Right hindlimb (tissue), 1 donor: ENCODE results near the gene KIAA0753.
"Not testable (repeated sequence)": the region's sequence is repeated elsewhere in the genome, so short reads cannot be mapped to it uniquely, and the experiment has no call there.

Experiments used
- DNase-seq: peaks from one replicate; pipeline ENCODE4 v3.0.0-alpha.2; 2018

KIAA0753 gene

DNA sequence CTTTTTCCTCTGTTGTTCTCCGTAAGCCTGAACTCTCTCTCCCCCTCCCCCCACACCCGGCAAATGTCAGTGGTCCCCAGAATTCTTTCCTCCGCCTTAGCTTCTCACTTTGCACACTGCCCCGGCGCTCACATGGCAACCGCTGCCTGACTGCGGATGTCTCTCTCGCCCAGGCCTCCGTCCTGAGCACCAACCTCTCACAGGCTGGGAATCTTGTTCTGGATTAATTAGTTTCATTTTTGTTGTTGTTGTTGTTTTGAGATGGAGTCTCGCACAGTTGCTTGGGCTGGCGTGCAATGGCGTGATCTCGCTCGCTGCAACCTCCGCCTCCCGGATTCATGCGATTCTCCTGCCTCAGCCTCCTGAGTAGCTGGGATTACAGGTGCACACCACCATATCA is 27.7 kb upstream of the KIAA0753 start:
- no peak for DNase-seq

DNA sequence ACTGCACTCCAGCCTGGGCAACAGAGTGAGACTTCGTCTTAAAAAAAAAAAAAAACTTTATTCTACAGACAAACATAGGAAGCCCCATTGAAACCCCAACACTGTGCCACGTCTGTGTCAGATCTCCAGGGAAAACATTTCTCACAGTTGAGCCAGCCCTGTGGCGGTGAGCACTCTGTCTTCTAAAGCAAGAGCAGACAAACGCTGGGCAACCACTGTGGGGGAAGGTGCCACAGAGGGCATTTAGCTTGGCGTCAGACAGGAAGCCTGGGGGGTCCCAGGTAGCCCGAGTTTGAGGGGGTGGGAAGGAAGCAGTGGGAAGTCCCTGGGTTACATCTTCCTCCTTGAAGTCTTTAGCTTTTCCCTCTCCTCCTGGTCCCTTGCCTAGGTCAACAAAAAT is 27.0 kb upstream of the KIAA0753 start:
- no peak for DNase-seq

- DNase-seq = no peak
Observed at GRCh38 chr17:6666557-6666956, 26.0 kb upstream of the KIAA0753 start.

GRCh38 chr17:6666077-6666521 is 25.6 kb upstream of the KIAA0753 start:
- DNase-seq = peak; percentile 83

DNA sequence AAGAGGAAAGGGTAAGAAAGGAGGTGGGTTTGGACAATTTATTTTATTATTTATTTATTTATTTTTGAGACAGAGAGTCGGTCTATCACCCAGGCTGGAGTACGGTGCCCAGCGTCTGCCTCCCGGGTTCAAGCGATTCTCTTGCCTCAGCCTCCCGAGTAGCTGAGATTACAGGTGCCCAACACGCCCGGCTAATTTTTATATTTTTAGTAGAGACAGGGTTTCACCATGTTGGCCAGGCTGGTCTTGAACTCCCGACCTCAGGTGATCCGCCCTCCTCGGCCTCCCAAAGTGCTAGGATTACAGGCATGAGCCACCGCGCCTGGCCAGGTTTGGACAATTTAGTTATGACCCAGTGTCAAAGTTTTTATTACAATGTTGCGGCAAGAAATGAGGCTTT is 22.7 kb upstream of the KIAA0753 start:
- DNase-seq = not testable (repeated sequence)

- no peak for DNase-seq
Observed at GRCh38 chr17:6661464-6661848, 20.9 kb upstream of the KIAA0753 start.

DNA sequence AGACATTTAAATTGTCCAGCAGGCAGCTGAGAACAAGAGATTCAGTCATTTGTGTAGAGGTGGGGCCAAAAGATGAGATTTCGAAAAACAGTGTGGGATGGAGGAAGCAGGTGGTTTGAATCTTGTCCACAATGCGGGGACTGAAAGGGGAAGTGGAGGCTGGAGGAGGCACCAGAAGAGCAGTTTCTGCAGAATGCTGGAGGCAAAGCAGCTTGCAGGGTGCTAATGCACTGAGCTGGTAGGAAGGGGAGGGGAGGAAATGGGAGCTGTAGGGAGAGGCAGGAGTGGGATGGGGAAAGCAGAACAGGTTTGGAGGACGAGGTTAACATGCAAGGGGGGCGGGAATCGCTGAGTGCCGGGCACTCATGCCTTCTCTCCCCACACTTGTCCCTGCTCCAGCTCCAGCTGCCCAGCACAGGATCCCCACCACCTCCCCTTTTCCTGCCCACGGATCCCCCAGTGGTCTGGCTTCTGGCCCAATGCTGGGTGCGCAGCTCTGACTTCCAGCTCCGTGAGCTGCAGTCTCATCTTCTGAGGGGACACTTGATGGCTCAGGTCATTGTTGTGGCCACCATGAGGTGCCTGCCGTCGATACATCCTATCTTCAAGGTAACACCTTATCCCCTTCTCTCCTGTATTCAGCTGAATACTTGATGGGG is 20.4 kb upstream of the KIAA0753 start:
- no peak for DNase-seq

GRCh38 chr17:6660101-6660500 is 19.6 kb upstream of the KIAA0753 start:
- DNase-seq = no peak

DNA sequence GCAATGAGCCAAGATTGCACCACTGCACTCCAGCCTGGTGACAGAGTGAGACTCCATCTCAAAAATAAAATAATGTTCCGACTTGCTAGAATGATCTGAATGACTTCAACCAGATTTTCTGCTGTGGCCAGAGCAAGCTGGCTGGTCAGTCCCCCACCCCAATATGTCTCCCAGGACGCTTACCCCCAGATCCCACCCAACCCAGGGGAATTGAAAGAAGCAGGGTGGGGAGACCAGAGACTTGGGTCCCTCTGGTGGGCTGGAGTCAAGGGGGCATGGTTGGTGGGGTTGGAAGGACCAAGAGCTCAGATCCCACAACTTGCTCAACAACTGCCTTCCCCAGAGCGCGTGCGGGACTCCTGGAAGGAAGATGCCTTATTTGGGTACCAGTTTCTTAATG is 17.9 kb upstream of the KIAA0753 start:
- not testable (repeated sequence) for DNase-seq

DNA sequence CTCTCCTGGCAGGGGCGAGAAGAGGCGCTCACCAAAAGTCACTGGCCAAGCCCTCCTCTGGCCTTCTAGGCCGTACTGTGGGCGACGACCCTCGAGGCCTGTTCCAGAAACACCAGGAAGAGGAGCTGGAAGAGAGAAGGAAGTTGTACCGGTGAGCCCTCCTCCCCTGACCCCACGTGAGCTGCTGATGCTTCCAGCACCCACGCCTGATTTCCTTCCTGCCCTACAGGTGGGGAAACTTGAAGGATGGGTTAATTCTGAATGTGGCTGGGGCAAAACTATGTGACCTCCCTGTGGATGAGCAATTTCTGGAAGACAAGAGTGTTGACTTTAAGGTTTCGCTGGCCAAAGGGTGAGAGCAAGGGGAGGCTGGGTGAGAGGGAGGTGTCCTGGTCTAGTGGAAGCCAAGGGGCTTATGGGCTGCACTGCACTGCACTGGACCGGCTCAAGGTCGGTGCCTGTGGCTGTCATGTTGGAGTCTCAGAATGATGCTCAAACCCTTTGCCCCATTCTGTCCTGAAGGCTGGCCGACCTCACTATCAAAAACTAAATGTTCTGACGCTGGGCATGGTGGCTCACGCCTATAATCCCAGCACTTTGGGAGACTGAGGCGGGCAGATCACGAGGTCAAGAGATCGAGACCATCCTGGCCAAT is 17.2 kb upstream of the KIAA0753 start:
- DNase-seq = no peak

- not testable (repeated sequence) for DNase-seq
Observed at GRCh38 chr17:6656797-6657632, 16.5 kb upstream of the KIAA0753 start.

DNA sequence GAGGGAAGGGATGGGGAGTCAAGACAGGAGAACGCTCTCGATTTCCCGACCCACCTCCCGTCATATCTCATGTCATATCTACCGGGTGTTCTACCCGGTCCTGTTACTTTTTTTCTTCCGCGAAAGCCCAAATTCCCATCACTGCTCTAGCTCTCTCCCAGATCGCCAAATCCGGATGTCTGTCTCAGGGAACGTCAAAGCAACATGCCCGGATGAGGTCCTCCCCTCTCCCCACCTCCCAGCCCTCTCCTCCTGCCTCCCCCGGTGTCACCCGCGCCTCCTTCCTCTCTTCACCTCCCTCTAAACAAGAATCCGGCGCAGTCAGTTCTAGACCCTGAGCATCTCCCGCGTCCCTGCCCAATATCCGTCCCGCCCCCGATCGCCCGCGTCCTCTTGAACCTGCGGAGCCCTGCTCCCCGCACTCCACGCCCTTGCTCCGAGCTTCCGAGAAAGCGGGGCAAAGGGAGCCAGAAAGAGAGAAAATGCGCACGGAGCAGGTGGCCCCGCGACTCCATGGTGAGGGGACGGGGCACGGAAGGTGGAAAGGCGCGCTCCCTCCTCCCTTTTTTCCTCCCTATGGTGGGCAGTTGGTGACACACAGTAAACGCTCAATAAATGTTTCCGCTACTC is 15.3 kb upstream of the KIAA0753 start:
- not testable (repeated sequence) for DNase-seq

- peak; percentile 46 for DNase-seq
Observed at GRCh38 chr17:6654841-6655731, 14.6 kb upstream of the KIAA0753 start.

DNA sequence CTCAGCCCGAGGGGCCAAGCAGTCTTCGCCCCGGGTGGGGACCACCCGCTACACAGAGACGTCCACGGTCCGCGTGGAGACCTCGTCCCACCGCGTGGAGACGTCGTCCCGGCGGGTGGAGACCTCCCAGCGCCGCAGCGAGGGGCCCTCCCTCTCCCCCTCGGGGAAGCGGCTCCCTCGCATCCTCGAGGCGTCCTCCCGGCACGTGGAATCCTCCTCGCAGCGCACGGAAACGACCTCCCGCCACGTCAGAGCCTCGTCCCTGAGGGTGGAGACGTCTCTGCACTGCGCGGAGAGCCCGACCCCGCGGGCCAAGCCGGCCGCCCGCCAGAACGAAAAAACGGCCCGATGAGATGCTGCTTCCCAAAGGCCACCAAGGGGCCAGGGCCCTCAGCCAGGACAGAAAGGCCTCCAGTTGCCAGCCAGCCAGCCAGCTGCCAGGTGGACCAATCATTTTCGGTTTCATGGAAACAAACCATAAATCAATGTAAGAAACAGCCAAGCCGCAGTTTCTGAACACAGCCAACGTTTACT is 11.5 kb upstream of the KIAA0753 start:
- DNase-seq = peak; percentile 79

DNA sequence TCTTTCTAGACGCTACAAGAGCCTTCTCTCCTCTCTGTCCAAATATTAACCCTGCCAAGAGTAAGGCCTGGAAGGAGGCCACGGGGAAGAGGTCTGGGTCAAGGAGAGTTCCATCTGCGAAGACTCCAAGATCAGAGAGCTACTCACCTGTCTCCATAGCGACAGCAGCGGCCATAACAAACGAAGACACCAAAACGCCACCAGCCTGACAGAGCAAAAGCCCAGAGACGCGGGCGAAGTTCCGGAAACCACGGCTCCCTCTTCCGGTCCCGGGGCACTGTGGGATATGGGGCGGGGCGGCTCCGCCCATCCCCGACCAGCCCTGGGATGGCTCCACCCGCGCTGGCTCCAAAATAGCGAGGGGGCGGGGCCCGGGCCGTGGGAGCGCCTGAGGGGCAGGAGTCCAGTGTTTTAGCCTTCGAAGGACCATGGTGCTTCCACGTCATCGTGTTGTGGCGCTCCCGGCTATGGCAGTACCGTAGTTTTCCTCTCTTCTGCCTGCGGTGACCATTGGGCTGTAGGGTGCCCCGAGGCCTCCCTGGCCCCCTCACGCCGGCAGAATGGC is 10.9 kb upstream of the KIAA0753 start, which contains the start of the genes C17orf100 and MED31:
C17orf100 (plus strand) TSS at position 409 of the 565 bp plus-strand sequence; CDS start at position 561, 152 bp downstream.
MED31 (minus strand) TSS at position 252 of the 565 bp plus-strand sequence; CDS start at position 175, 77 bp downstream.
- peak; percentile 97 for DNase-seq

GRCh38 chr17:6648181-6648580 is 7.7 kb upstream of the KIAA0753 start:
- DNase-seq = no peak

- DNase-seq = no peak
Observed at GRCh38 chr17:6643451-6644125, 3.1 kb upstream of the KIAA0753 start.

DNA sequence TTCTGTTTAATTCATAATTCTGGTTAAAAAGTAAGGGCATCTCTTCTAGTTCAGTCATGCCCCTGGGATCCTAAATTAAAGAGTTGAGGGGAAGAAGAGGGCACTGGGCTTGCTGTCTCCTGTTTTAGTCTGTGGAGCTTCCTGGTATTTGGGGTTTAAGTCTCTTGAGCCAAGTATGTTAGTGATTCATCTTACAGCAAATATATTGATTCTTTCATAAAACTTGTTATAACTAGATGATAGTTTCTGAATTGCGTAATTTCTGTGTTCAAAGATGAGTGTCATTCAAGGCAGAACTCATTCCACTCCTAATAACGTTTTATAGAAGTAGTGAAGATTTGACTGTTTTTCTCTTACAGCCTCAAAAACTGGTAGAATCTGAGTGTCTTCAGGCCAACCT is 2.1 kb upstream of the KIAA0753 start:
- no peak for DNase-seq

DNA sequence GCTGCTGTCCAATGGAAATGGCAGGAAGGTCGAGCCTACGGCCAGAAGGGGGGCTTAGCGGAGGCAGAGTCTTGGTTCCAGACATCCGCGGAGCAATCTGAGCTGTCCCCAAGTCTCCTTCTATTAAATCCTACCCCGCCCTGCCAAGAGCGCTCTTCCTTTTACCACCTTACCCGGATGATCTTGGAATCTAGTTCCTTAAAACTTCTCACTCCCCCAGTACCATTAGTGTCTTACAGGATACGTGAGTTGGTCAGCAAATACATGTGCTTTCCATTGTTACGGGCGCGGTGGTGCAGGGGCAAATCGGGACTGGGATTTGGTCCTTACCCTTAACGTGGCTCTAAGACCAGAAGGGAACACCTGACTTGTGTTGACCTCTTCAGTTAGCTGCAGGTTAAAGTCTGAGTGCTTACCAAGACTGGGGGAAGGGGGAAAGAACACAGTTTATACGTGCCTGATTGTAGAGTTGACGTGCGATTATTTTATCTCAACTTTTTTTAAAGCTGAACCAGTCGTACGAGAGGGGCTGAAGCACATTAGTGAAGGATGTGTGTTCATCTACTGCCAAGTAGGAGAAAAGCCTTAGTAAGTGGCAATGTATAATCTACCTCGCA is 844 bp upstream of the KIAA0753 start:
- DNase-seq = no peak
